NCI-H146 treated with DMSO at 0.1 percent for 48 hours (cell line): ENCODE results near the gene NR5A1.

ENCODE experiments used
- DNase-seq: peaks from one replicate; lab custom pipeline; 2025; ENCODE audit not compliant: unreplicated experiment; lab: John Stamatoyannopoulos, UW

NR5A1 gene

DNA sequence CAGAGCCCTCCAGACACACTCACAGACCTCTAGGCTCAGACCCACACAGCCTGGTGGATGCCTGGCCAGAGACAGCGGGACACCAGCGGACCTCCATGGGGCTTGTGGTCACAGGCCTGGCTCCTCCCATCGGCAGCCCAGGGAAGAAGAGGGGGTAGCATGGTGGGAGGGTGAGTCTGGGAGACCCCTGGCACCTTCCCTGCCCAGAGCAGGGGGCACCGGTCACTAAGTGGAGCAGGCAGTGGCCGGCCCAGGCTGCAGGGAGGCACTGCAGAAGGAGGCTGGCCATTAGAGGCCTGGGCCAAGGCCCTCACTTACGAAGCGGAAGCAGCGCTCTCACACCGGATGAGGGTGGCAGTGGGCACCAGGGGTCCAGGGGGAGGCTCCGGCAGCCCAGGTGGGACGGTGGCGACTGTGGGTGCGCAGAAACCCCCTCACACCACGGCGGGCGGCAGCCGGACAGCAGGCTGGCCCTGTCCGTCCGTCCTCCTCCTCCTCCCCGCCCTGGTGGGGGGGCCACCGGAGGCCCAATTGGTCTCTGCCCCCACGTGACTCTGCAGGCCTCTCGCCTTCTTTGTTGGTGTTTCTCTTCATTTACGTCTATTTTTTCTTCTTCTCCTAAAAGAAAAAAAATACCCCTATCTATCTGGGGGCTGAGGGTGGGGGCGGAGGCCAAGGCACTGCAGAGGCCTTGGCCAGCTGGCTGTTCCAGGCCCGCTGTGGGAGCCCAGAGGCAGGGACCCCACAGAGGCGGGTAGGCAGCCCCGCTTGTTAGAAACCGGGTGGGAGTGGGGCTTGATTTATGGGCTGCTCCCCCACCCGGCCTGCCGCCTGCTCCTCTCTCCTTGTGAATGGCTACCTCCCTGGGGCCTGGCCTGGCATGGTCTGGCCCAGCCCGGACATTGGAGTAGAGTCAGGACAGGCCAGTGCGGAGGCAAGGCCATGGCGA is at the start of gene NR5A1:
NR5A1 (minus strand) TSS at position 469 of the 949 bp plus-strand sequence. CDS start 4,004 bp downstream, outside the sequence.
- no peak for DNase-seq

DNA sequence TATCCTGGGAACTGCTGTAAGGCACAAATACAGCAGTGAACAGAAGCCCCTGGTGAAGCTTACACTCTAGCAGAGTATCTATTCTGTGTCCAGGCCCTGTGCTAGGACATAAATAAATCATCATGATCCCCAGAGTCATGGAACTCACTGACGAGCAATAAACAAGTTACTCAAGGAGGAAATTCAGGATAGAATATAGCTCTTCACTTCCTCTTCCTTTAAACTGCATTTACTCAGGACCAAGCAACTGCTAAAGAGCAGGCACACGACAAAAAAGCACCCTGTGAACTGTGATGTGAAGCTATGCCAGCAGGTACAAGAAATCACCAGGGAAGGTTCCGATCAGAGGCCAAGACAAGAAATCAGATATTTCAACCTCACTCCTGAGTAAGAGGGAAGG is 47.8 kb upstream of the NR5A1 start:
- no peak for DNase-seq

DNA sequence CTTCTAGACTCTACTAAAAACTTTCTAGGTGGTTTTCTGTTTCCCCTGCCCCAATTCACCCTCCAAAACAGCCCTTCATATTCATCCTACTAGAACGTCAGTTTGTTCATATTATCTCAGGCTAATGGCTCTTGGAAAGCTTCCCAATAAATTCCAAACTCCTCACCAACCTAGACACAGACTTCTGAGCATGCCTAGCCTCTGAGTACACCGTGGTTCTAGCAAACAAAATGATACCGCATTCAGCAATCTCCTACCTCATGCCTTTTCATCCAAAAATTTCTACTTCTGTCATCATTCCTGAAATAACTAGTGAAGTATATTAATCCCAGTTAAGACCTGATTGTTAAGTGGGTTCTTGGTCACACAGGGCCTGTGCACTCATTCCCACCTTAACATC is 46.5 kb upstream of the NR5A1 start:
- no peak for DNase-seq

DNA sequence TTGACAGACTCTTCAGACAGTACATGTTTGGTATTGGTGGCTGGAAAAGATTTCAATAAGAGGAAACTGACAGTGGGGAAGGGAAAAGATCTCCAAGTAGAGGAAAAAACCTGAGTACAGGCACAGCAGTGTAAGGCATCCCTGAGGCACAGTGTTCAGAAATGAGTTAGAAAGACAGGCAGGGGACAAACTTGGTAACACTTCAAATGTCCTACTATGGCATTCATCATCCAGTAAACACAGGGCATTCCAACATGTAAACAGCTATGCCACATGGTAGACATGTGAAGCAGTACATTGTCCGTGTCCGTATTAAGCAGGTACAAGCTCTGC is 45.0 kb upstream of the NR5A1 start:
- DNase-seq, result no peak

DNA sequence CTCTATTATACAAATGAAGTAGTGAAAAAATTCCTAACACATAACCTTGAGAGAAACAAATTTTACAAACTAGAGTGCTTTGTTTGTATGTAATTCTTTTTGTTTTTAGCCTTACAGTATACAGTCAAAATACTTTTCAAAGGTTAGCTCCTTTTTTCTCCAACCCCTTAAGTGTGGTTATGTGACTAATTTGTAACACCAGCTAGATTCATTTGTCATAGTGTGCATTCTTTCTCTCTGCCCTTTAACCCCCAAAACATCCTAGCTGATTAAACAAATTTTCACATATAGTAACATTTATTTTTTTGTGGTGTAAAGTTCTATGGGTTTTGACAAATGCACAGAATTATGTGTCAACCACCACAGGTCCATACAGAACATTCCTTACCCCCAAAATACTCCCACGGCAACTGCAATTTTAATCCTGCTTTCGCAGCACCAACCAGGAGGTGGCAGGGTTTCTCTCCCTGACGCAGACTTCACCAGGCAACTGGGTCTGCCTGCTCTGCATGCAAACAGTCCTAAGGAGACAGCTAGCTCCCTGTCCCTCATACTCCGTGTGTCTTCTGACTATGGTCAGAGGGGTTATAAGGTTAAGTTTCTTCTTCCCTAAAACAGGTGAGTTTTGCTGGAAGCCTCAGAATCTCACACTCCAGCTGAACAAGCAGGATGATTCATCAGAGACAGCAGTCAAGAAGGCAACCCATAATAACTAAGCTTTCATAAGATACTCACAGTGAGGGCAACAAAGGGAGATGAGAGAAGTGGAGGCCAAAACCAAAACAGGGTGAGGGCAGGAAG is 44.5 kb upstream of the NR5A1 start:
- no peak for DNase-seq

DNA sequence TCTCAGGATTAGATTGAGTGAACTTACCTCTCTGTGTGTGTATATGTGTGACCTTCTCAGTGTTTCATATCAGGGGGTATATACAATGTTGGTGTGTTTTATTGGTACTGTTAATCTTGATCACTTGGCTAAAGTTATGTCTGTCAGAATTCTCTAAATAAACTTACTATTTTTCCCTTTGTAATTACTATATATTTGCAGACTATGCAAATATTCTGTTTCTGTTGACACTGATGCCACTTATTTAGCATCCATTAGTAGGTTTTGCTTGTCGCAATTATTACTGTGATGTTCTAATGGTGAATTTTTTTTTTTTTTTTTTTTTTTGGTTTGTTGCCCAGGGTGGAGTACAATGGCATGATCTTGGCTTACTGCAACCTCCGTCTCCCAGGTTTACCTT is 42.9 kb upstream of the NR5A1 start:
- DNase-seq, result no peak

DNA sequence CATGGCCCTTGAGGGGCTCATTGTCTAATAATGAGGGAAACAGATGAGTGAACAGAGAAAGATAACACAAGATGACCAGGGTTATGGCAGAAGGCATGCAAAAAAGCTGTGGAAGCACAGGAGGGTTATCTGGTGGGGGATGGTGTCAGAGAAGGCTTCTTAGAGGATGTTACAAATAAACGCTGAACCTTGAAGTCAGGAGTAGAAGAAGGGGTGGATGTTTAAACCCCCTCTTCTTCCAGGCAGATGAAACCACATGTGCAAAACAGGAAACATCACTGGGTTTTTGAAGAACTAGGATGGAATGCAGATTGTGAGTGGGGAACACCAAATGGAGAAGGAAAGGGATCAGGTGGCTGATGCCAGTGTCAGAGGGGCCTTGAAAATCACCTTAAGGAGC is 41.8 kb upstream of the NR5A1 start:
- DNase-seq, result no peak

DNA sequence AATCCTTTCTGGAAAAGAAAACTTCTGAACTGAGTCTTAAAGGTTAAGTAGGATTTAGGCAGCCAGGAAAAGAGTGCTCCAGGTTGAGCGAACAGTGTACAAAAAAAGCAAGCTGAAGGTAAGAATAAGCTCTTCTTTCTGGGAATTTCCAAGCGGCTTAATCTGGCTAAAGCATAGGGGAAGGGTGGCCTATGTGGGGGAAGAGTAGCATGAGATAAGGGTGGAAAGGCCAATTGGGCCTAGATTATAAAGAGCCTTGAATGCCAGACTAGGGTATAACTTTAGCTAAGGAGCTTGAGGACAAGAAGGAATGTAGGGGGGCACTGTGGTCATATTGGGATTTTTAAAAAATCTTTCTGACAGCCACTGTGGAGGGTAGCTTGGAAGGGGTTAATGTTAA is 37.3 kb upstream of the NR5A1 start:
- DNase-seq, result no peak

DNA sequence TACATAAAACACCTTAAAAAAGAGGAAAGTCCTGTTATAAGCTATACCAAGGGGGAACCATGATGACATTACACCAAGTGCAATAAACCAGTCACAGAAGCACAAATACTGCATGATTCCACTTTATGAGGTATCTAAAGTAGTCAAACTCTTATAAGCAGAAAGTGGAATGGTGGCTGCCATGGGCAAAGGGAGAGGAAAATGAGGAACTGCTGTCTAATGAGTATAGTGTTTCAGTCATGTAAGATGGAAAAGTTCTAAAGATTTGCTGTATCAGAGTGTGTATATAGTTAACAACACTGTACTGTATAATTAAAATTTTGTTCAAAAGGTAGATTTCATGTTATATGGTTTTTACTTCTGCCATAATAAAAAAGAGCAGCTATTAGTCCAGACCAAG is 34.6 kb upstream of the NR5A1 start:
- DNase-seq, result no peak

DNA sequence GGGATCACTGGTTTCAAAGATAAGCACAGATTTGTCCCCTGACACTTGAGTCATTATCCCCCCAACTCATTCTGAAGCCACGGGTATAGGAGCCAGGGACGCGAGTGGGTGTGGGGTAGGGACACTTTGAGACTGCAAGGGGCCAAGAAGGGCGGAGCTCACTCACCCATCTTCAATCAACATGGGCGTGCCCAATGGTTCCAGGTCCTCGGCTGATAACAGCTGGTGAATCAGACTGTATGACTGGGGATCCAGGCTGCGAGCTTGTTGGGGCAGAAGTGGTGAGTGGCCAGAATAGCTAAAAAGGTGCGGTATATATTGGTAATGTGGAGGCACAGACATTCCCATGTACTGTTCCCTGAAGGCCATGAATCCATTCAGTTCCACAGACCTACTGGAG is 30.7 kb upstream of the NR5A1 start:
- no peak for DNase-seq

DNA sequence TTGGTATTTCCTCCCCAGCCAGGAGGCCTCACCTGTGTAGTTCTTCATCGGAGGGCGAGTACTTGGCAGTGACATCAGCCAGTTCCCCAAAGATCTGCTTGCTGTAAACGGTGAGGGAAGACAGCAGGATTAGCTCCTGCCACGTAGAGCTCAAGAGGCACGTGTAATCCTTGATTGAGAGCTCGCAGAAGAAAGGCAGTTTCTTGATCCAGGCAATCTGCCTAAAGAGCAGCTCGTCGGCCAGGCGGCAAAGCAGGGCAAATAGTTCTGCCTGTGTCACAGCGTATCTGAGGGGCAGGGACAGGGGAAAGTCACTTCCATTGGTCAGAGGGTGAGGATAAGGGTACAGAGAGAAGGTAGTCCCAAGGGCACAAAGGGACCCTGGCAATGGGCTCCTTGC is 28.6 kb upstream of the NR5A1 start:
- DNase-seq, result no peak

DNA sequence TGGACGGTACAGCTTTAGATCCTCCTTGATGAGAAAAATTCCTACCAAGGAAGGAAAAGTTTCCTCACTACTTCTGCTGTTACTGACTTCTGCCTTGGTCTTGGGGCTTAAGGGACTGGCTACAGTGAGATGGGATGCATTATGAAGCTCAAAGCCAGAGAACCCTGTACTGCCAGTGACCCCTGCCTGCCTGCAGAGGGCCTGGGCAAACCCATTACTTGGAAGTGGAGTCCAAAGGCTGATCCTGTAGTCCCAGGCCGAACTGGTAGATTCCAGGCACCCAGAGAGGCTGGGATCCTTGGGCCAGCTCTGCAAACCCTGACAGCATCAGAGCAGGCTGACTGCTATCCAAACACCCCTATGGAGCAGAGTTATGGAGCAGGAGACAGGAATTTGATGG is 25.7 kb upstream of the NR5A1 start:
- DNase-seq, result no peak

DNA sequence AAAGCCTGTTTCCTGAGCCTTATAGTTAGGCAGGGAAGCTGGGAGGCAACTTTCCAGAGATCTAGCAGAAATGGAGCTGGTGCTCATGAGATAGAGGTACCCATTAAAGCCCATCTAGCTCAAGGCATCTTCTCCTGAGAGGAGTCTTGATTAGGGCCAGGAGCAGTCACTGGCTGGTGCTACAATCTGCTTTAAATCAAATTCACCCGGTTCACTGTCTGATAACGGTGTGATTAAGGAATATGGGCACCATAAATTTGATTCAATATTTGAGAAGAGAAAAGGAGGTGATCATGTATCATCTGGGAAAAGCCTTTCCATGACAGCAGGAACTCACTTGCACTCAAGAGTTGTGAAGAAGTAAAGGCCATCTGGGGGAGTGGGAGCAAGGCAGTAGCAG is 23.9 kb upstream of the NR5A1 start:
- DNase-seq, result no peak

DNA sequence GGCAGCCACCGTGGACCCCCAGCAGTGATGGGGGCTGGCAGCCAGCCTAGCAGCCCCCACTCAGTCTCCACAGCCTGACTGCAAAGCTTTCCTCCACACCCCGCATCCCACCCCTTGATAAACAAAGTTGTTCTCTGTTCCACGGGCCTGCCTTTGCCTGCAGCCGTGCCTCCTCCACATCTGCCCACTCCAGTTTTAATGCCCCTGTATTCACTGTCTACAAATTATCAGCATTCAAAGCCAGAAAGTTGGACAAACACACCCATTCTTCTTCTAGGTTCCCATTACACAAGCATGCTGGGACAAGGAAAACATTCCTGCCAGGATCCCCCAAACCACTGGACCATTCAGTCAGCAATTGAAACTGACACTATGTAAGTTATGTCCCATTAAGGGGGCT is 23.0 kb upstream of the NR5A1 start:
- no peak for DNase-seq

DNA sequence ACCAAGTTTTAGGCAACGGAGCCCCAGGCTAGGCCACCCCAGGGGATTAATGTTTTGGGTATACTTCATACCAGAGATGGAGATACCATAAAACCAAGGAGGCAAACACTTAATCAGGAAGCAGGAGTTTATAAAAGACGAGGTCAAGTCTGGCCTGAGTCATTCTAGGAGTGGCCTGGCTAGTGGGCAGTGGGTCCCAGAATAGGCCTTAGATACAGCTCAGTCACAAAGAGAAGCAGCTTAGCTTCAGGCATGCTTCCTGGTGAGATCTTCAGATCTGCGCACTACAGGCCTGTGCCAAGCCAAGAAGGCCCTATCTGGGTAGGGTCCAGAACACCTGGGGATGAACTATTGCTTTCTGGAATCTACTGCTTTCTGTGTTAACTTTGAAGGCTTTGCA is 20.6 kb upstream of the NR5A1 start:
- no peak for DNase-seq

DNA sequence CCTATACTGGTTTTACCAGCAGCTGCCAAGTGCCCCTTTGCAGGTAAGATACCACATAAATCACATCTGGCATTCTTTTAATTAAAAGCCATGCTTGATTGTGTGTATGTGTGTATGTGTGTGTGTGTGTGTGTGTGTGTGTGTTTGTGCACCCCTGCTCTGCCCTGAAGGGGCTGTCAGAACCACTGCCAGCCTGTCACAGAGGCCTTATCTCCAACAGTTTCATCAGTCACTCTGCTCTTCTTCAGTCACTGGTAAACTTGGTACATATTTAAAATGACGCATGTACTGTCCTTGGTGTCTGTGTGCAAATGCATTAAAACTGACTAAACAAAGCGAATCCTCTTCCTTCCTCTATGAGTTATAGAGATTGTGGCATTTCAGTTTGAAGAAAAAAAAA is 19.0 kb upstream of the NR5A1 start:
- DNase-seq, result no peak

DNA sequence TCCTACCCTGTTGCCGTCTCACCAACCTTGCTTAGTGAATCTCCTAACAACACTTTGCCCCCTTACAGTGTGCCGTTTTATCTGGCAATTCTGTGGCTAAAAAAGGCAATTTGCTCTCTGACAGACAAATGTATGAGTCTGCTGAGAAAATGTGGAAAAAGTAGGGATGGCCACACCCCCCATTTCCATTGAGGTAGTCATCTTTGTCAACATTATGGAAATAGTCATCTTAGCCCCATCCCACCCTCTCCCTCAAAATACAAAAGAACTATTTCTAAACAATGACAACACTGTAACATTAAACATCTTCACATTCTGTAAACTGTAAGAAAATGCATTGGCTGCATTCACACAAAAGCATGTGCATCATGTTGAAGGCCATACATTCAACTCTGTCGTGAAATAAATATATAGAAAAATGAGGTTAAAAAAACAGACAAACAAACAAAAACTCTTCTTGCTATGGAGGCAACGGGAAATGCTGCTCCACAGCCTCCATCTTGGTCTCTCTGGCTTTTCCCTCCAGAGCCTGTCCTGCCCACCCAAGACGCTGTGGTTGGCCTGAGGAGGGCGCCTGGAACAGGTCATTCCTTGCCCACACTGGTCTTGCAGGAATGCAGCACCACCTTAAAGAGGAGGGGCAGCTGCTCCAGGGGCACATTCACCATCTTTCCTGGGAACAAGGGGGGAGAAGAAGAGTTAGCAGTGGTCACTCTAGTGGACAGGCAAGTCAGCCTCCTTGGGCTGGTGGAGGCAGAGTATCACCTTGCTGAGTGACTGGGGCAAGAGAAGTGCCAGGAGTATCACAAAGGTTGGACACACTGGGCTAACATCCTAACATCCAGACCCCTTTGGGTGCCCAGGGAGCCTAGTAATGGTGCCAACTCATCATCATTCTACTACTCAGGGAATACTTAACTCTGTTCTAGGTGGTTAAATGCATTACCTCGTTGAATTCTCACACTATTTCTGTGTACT is 15.2 kb upstream of the NR5A1 start:
- no peak for DNase-seq

DNA sequence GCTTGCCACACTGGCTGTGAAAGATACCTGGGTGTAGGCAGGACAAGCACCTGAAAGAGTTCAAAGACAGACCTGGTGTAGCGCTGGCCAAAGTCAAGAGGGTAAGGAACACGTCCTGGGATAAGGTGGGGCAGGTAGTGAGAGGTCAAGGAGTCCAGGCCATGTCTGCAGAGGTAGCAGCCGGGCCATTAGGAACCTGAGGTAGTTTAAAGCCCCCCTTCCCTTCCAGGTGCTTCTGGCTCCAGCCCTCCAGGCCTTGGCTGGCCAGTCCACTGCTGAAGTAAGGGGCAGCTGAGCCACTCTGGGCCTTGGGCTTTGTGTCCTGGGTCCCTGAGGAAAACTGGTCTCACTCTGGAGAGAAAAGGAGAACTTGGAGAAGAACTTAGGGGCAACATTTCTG is 13.9 kb upstream of the NR5A1 start:
- DNase-seq, result no peak

DNA sequence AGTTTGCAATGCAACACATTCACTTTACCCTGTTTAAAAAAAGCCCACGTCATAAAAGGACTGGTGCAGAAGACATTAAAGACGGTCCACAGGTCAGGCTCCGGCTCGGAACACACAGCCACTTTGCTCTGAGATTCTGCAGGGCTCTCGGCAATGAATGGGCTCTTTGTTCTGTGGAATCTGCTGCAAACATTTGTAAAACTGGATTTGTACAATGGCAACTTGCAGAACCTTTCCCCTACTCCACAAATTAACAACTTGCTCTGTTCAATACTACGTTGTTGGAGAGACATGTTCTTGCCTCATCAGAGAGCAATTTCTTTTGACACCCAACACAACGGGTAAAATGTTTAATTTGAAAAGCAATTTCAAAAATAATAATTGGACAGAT is 13.0 kb upstream of the NR5A1 start:
- DNase-seq, result no peak

DNA sequence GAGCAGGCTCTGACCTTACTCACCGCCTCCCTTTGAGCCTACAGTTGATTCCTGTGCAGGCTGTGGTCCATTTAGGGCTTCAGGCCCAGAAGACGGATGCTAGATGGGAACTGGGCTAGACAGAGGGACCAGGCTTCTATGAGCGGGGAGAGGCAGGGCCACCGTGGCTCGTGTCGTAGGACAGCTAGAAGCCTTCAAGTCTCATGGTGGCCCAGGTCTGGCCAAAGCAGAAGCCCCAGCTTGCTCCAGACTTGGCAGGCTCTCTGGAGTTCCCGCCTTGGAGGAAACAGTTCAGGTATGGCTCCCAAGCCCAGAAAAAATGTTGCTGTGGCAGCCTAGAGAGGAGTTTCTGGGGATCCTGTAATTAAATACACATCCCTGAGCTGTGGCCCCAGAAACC is 10.9 kb upstream of the NR5A1 start:
- no peak for DNase-seq

DNA sequence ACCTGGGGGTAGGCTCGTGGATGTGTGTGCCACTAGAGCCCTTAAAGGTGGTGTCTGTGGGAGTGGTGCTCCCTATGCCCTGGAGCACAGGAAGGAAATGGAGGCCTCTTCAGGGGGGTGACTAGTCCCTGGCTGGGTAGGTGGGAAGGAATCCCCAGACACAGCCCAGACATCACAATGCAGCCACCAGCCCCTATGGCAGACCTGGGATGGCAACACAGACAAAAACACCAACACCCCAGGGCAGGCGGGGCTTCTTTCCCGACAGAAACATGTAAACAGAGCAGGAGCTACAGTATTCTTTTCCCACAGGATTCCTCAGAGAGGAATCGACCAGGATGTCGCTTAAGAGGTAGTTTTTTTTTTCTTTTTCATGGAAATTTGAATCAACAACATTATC is 10.4 kb upstream of the NR5A1 start:
- no peak for DNase-seq
